HG03432 (cell line): ENCODE measurements around the gene CTSF.
"Not testable (repeated sequence)": the region's sequence is repeated elsewhere in the genome, so short reads cannot be mapped to it uniquely, and the experiment has no call there.

Source experiments
- ATAC-seq: cut with Tn5 transposase; IDR thresholded peaks from one replicate; pipeline ENCODE4 v1.9.1; 2021; ENCODE audit warnings: mild to moderate bottlenecking, moderate library complexity; ENCODE audit not compliant: unreplicated experiment

The CTSF gene

DNA sequence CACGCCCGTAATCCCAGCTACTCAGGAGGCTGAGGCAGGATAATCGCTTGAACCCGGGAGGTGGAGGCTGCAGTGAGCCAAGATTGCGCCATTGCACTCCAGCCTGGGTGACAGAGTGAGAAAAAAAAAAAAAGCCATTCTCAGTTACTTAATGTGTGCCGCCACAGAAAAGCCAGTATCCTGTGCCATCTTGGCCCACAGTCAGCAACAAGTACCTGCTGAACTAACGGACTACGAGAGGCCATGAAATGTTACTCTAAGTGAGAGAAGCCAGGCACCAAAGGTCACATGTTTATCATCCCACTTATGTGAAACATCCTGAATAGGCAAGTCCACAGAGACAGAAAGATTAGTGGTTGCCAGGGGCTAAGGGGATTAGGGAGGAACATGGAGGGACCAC lies 27.8 kb downstream of the CTSF start:
- ATAC-seq, result not testable (repeated sequence)

- no peak for ATAC-seq
Observed at GRCh38 chr11:66539870-66540213, 28.6 kb downstream of the CTSF start.

DNA sequence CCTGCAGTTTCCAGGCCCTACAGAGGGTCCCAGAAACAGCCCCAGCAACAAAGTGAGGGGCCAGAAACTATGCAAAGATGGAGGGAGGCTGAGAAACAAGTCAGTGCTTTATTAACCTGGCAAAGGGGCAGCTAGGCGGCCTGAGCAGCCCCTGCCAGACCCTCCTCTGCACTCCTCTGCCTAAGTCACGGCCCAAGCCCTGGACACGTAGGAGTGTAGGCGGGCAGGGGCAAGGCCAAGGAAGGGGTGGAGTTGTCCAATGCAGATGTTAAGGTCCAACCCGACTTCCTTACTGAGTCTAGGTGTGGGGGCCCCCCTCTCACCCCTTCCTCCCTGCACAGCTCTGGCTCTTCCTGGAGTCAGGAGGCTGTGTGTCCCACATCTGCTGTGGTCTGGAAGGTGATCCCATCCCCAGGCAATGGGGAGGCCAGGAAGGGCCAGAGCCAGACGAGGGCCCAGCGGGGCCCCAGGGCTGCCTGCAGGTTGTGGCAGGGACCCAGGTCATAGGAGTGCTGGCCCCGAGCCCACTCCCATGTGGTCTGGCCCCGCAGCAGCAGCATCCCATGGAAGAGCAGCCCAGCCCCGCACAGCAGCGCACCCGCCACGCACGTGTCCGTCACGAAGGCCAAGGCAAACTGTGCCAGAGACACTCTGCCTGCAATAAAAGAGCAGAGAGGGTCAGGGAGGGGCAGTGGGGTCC lies 29.1 kb downstream of the CTSF start:
- no peak for ATAC-seq

DNA sequence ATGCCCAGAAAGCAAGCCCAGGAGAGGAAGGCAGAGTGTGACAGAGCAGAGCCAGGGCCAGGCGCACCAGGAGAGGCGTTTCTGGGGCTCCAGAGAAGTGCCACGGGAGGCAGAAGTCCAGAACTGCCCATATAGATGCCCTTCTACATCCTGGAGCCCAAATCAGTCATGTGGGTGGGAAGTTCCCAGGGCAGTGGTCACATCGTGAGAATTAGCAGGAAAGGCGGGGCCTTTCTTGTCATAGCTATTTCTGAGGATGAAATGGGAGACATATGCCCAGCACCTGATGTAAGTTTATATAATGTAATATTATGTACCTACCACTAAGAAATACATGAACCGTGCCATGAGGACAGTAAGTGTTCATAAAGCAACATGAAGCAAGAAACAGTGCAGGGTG lies 35.6 kb downstream of the CTSF start:
- ATAC-seq, result no peak

DNA sequence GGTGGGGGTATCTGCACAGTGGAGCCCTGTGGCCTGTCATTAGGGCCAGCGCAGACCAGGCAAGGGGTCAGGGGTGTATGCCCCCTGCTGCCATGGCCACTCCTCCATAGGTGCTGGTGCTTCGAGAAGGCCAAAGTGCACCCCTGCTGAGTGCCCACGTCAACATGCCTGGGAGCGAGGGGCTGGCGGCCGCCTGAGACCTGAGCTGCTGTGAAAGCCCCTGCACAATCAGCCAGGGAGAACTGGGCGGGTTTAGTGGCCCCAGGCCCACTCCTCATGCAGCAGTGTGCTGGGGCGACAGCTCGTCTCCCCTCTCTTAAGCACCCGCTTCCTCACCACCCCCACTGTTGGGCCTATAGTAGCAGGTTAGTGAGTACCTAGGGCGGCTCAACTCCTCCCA lies 36.6 kb downstream of the CTSF start:
- no peak for ATAC-seq

GRCh38 chr11:66530927-66531709 lies 37.3 kb downstream of the CTSF start:
- no peak for ATAC-seq

- ATAC-seq, result no peak
Observed at GRCh38 chr11:66529655-66530054, 38.8 kb downstream of the CTSF start.

GRCh38 chr11:66529069-66529468 lies 39.3 kb downstream of the CTSF start:
- no peak for ATAC-seq

GRCh38 chr11:66524304-66525040 lies 43.9 kb downstream of the CTSF start:
- ATAC-seq, result no peak

DNA sequence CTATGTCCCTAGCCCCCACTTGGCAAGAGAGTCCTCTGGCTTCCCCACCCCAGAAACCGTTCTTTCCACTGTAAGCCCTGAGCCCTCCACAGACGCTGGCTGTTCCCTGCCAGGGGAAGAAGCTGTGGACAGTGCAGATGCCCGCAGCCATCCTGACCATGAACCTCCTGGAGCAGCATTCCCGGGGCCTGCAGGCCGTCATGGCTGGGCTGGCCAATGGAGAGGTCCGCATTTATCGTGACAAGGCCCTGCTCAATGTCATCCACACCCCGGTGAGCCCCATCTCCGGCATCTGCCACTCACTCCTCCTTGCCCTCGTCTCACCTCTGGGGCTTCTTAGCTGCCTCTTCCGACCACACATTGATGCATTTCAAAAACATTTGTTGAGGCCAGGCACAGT lies 44.8 kb downstream of the CTSF start:
- no peak for ATAC-seq
